NCI-H1417 treated with DMSO at 0.1 percent for 48 hours (cell line): ENCODE results near the gene CDS1.
"Not testable (repeated sequence)": the region's sequence is repeated elsewhere in the genome, so short reads cannot be mapped to it uniquely, and the experiment has no call there.

ENCODE experiments used
- DNase-seq: peaks from one replicate; lab custom pipeline; 2025; lab: John Stamatoyannopoulos, UW

CDS1 gene

DNA sequence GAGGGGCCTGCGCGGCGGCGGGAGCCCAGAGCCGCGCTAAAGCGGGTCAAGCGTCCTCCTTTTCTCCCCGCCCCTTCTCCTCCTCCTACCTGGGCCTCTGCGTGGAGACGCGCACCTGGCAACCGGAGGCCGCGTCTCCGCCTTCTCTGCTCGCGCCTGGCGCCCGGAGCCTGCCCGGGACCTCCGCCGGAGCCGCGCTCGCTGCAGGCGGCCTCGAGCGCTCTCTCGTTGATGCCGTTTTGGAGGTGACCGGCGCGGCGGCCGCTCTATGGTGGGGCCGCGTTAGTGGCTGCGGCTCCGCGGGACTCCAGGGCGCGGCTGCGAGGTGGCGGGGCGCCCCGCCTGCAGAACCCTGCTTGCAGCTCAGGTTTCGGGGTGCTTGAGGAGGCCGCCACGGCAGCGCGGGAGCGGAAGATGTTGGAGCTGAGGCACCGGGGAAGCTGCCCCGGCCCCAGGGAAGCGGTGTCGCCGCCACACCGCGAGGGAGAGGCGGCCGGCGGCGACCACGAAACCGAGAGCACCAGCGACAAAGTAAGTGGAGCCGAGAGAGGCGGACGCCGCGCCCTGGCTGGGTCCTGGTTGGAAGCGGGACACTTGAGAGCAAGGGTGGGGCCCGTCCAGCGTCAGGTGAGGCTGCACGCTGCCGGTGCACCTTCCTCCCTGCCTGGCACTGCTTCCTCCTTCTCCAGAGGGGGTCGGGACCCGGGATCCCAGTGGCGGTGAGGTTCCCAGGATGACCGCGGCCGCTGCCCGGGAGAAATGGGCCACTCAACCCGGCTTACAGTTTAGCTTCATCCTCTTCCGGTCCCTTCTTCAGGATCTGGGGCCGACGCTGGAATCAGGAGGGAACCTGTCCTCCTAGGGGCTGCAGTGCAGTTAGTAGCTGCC lies at the start of gene CDS1:
Gene CDS1 (plus strand): TSS at position 140 of the 888 bp plus-strand sequence. CDS start 275 bp downstream, at position 415.
- DNase-seq, result peak; percentile 60

- no peak for DNase-seq
Measured at GRCh38 chr4:84535901-84536300, 47.0 kb upstream of the CDS1 start.

DNA sequence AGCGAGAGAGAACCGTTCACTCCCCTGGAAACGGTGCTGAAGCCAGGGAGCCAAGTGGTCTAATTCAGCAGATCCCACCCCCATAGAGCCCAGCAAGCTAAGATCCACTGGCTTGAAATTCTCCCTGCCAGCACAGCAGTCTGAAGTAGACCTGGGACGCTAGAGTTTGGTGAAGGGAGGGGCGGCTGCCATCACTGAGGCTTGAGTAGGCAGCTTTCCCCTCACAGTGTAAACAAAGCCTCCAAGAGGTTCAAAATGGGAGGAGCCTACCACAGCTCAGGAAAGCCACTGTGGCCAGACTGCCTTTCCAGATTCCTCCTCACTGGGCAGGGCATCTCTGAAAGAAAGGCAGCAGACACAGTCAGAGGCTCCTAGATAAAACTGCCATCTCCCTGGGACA lies 37.8 kb upstream of the CDS1 start:
- no peak for DNase-seq

GRCh38 chr4:84547211-84547610 lies 35.7 kb upstream of the CDS1 start:
- no peak for DNase-seq

GRCh38 chr4:84549191-84549590 lies 33.7 kb upstream of the CDS1 start:
- DNase-seq, result not testable (repeated sequence)

DNA sequence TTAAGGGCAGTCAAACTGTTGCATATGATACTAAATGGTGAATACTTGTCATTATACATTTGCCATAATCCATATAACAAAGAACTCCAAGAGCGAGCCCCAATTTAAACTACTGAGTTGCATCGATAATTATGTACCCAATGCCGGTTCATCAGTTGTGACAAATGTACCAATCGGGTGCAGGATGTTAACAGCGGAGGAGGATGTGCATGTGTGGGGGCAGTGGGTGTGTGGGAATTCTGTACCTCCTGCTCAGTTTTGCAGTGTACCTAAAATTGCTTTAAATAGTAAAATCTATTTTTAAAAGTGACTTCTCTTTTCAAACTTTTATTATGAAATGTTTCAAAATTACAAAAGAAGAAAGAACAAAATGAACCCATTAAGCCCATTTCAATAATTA lies 20.8 kb upstream of the CDS1 start:
- no peak for DNase-seq

DNA sequence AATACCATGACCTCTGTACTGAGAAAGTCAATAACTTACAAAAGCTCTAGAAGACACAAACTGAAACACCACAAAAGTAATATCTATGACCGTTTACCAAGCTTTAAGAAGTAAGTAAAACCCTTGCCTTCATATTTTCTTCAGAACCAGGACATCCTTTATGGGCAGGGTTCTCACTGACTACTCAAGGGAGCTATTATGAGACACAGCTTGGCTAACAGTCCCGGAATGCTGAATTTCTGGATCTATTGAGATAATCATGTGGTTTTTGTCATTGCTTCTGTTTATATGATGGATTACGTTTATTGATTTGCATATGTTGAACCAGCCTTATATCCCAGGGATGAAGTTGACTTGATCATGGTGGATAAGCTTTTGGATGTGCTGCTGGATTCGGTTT lies 19.9 kb upstream of the CDS1 start:
- DNase-seq, result no peak

DNA sequence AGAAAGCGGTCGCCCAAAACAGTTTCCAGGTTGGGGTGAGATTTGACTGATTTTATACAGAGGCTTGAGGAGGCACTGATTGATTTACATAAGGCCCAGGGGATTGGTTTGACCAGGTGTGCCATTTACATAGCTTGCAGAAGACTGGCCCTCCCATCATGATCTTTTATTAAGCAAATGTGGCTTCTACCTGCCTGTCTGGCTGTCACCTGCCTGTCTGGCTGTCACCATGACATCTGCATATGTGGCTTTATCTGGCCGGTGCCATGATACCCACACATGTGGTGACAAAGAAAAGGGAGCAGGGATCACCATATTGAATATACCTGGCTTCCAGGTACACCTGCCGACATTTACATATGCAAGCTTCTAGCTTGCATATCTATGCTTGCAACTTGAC lies 17.0 kb upstream of the CDS1 start:
- DNase-seq, result no peak

GRCh38 chr4:84568496-84568895 lies 14.4 kb upstream of the CDS1 start:
- DNase-seq, result no peak

DNA sequence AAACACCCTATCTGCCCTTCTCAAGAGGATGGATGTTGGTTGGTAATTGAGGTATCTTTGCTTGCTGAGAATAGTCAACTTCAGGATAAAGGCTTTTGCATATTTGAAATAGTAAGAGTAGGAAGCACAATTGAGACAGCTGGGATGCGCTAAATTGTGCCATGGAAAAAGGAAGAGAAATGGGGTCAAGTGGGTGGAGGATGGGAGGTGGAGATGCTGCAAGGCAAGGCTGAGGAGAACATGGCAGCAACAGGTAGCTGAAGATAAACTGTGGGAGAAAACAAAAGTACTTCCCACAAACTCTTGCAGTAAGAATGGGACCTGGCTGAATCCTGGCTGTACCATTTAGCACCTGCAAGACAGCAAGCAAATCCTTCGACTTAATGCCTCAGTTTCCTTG lies 13.9 kb upstream of the CDS1 start:
- DNase-seq, result no peak

GRCh38 chr4:84573385-84574068 lies 9.4 kb upstream of the CDS1 start:
- no peak for DNase-seq

DNA sequence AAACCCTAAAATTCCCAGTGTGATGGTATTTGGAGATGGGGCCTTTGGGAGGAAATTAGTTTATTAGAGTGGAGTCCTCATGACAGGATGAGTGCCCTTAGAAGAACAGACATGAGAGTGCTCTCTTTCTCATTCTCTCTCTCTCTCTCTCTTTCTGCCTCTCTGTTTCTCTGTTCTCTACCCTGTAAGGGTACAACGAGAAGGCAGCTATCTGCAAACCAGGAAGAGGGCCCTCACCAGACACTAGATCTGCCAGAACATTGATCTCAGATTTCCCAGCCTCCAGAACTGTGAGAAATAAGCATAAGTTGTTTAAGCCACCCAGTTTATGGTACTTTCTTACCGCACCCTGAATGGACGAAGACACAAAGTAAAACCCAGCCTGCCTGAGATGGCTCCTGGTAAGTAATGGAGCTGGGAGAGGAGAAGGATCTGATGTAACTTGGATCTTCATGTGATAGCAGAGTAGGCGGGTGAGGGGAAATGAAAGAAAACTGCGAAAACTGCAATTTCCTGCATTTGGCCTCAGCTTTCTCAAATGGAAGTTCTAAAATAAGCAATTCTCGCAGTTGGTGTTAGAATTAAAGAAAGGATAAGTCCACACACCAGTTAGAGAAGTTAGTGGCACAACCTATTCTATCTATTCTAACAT lies 8.7 kb upstream of the CDS1 start:
- no peak for DNase-seq

GRCh38 chr4:84578540-84579402 lies 4.2 kb upstream of the CDS1 start:
- no peak for DNase-seq

DNA sequence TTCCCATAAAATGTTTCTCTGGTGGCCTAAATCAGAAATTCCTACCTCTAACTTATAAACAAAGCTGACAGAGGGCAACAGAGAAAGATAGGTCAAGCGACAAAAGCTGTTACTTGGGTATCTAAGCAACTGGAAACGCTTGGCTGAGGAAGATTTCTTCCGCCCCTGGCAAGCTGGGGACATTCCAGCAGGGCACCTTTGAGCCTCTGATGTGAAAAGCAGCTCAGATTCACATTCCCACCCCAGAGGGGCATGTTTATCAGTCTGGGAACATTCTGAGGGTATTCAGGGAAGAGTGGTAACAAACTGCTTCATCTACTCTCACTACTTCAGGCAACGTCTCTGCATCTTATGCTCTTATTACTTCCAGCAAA lies 3.5 kb upstream of the CDS1 start:
- no peak for DNase-seq

- peak; percentile 60 for DNase-seq
Measured at GRCh38 chr4:84582302-84582987, 482 bp upstream of the CDS1 start.

GRCh38 chr4:84583876-84584380 lies 1.0 kb downstream of the CDS1 start:
- DNase-seq, result no peak

- no peak for DNase-seq
Measured at GRCh38 chr4:84585251-84585650, 2.3 kb downstream of the CDS1 start.

GRCh38 chr4:84594724-84595123 lies 11.8 kb downstream of the CDS1 start:
- DNase-seq, result no peak

GRCh38 chr4:84596826-84597225 lies 13.9 kb downstream of the CDS1 start:
- DNase-seq, result no peak

DNA sequence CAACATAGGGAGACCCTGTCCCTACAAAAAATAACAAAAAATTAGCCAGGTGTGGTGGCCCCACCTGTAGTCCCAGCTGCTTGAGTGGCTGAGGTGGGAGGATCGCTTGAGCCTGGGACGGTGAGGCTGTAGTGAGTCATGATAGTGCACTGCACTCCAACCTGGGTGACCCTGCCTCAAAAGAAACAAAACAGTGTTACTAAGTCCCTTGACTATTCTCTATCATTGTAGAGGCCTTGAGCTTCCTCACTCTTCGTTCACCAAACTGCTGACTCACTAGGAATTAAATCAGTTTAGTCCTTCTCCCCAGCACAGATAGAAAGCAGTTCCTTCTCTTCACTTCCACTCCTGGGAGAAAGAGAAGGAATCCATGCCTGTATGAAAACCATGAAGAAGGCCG lies 14.5 kb downstream of the CDS1 start:
- no peak for DNase-seq

DNA sequence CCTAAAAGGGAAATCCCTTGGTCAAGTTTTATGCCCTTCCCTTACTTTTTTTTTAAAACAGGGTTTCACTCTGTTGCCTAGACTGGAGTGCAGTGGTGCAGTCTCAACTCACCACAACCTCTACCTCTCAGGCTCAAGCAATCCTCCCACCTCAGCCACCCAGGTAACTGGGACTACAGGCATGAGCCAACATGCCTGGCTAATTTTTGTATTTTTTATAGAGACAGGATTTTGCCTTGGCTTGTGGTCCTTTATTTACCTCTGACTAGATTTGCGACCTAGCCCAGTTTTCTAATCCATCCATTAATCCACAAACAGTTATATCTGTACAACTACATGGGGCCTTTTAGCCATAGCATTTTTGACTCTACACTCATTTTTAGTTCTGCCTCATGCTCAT lies 23.7 kb downstream of the CDS1 start:
- no peak for DNase-seq
